Measurements from ENCODE around the gene MMRN2.
"Not testable (repeated sequence)": the region's sequence is repeated elsewhere in the genome, so short reads cannot be mapped to it uniquely, and the experiment has no call there.

Gene MMRN2

DNA sequence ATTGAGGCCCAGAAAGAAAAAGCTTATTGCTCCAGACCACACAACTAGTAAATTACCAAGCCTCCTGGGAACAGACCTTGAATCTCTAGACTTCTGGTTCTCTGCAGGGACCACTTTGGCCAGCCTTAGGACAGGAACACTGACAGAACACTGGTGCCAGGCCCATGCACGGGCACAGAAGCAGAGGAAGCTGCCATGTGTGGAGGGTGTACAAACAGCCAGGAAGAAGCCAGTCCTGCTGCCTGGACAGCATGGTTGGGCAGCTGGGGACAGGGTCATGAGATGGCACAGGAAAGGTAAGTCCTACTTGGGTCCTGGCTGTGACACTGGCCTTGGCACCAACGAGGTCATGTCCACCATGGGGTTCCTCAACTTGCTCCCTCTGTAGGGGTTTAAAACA is 19.2 kb downstream of the MMRN2 start:
- no peak for DNase-seq

DNA sequence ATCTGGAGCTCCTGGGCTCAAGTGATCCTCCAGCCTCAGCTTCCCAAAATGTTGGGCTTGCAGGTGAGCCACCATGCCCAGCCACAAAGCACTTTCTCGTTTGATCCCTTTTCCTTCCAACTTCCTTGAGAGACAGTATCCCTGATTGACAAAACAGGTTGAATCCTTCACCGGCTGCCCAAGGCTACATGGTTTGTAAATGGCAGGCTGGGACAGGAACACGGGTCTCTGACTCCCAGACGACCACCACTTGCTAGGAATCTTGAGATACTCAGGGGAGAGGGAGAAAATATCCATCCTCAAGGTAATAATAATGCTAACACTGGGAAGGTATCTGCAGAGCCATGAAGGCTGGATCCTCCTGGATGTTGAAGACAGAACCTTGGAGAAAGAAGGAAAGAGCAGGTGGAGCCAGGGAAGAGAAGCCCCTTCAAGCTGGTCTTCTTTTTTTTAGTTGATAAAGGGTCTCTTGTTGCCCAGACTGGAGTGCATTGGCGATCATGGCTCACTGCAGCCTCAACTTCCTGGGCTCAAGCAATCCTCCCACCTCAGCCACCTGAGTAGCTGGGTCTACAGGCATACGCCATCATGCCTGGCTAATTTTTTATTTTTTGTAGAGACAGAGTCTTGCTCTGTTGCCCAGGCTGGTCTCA is 19.8 kb downstream of the MMRN2 start:
- no peak for DNase-seq

GRCh38 chr10:86936661-86937501 is 20.5 kb downstream of the MMRN2 start:
- DNase-seq: peak; percentile 18 to 48

DNA sequence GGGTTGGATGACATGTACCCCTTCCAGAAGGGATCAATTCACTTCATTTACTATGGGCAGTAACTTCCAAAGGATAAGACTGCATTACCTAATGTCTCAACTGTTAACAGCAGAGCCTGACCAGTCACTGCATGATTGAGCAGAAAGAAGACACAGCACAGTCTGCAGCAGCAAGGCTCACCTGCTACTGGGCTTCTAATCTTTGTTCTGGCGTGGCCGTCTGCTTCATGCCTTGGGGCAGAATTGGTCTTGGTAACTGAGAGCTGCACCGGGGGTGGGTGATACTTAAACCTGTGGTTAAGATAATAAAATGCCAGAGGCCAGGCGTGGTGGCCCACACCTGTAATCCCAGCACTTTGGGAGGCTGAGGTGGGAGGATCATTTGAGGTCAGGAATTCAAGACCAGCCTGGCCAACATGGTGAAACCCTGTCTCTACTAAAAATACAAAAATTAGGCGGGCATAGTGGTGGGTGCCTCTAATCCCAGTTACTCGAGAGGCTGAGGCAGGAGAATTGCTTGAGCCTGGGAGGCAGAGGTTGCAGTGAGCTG is 23.2 kb downstream of the MMRN2 start:
- not testable (repeated sequence) for DNase-seq

GRCh38 chr10:86932674-86933073 is 24.7 kb downstream of the MMRN2 start:
- no peak for DNase-seq

- DNase-seq: no peak
Observed at GRCh38 chr10:86931872-86932271, 25.5 kb downstream of the MMRN2 start.

DNA sequence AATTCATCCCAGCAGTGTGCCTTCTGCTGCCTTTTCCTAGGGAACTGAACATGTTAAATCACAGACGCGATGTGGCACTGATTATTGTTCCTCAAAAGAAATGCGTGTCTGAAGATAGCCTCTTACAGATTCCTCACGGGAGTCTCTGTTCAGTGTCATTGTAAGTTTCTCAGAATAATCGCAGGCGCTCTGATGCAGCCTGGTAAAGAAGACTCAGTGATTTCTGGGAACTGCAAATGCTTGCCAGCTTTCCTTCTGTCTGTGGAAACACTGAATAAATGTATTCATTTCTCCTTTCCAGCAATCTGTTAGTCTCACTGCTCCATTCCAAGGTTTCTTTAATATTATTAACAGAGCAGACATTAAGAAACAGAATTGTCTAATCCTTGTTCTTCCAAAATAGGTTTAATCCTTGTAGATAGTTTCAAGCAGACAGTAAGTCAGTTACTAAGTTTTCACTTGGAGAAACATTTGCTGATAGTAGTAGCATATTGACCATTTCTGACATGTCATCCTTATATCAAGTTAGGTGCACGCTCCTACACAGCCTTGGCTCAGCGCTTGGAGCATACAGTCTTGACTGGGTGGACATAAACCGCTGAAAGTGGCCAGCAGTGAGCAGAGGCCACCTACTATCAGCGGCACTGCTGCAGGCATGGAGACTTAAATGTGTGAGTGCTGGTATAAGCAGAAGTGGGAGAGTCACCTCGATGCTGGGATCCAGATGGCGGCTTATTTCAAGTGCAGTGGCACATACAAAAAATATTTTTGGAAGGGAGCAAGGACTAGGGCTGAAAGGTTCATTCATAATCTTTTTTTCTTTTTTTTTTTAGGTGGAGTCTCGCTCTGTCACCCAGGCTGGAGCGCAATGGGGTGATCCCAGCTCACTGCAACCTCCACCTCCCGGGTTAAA is 27.7 kb downstream of the MMRN2 start:
- DNase-seq: no peak

GRCh38 chr10:86922553-86922961 is 34.9 kb downstream of the MMRN2 start:
- DNase-seq: no peak

- DNase-seq: no peak
Observed at GRCh38 chr10:86918022-86918471, 39.4 kb downstream of the MMRN2 start.

- no peak for DNase-seq
Observed at GRCh38 chr10:86914734-86915133, 42.7 kb downstream of the MMRN2 start.

- DNase-seq: no peak
Observed at GRCh38 chr10:86905429-86905828, 52.0 kb downstream of the MMRN2 start.

DNA sequence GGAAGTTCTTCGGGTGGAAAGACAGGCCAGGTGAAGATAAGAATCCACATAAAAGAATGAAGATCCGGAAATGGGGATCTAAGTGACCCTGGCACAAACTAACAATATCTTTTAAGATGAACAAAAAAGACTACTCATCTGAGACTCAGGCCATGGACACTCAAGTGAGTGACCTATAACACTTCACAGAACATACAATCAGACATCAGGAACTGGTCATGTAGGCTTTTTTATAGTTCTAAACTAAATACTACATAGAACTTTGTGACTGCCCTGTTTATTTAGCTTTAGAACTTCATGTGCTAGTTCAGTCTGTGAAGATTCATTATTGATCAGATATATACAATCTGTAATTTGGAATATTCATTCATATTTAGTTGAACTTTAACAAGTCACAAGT is 52.8 kb downstream of the MMRN2 start:
- DNase-seq: no peak

- DNase-seq: no peak
Observed at GRCh38 chr10:86900955-86901354, 56.5 kb downstream of the MMRN2 start.

DNA sequence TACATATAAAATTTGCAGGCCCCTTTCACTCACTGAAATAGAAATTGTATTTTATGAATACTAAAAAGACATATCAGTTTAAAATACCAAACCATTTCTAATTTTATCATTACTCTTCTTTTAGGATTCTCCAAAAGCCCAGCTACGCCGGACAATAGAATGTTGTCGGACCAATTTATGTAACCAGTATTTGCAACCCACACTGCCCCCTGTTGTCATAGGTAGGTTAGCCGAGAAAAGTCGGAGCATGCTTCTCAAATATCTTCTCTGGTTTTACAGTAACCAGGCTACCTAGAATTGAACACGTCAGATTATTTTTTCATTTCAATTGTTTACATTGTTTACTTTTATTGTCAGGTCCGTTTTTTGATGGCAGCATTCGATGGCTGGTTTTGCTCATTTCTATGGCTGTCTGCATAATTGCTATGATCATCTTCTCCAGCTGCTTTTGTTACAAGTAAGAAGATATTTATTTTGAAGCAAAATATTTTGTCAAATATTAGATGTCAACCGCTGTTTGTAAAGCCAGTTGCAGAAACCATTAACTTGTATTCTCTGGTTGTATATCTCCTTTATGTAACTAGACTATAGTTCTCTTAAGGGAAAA is 57.6 kb downstream of the MMRN2 start:
- DNase-seq: peak; percentile 16 to 32

DNA sequence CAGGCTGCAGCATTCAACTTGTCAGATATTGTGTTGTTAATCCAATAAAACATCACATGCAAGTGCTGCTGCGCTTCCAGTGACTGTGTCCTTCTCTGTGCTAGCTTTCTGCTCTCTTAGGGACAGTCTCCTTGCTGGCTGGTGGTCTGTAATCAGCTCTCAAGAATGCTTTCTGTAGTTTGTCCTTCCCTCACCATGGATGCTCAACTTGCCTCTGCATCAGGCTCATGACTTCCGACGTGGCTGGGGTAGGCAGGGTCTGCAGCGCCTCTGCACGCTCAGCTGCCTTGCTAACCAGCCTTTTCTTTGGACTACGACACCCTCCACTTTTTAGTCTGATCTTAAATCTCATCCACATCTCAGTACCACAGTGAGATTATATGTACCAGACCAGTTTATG is 58.3 kb downstream of the MMRN2 start:
- no peak for DNase-seq

GRCh38 chr10:86898511-86898910 is 58.9 kb downstream of the MMRN2 start:
- no peak for DNase-seq

DNA sequence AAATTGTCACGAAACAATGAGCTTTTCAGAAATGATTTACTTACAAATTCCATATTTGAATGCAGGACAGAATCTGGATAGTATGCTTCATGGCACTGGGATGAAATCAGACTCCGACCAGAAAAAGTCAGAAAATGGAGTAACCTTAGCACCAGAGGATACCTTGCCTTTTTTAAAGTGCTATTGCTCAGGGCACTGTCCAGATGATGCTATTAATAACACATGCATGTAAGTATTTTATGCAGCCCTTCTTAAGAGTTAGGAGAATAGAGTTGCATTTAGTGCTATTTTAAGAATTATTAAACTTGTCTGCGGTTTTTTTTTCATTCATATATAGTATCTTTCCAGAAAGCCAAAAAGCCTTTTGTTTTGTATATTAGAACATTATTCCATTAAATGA is 67.4 kb downstream of the MMRN2 start:
- no peak for DNase-seq

- no peak for DNase-seq
Observed at GRCh38 chr10:86888585-86889381, 68.6 kb downstream of the MMRN2 start.
